ENCODE results near the gene PRKG2. TPM values are rescaled to one million over a fixed set of nuclear protein-coding genes. Genes with fewer than 3 reads are reported as not detected.

PRKG2 gene
- total RNA-seq, 1 experiment from 2014 or later, result not detected

DNA sequence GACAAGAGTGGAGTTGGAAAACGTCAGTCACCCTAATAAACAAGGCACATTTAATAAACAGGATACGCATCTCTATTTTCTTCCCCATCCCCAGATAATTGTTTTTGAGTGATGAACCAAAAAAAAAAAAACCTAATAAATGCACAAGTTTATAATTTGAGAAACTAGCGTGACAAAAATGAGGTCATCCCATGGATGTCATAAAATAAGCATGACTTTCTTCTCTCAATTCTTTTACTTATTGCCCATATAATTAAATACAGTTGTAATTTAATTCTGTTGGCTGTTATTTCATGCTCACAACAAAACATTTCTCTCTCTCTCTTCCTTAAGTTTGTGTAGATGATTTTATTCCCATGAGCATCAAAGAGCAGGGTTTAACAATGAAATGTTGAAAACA lies 20.7 kb downstream of the PRKG2 start:
- TF ChIP-seq EZH2 (IDR thresholded peaks at IDR 0.05; ENCODE audit: borderline replicate concordance, low read depth, low read length, poor library complexity, severe bottlenecking), result no peak
- TF ChIP-seq, protein P1, sequence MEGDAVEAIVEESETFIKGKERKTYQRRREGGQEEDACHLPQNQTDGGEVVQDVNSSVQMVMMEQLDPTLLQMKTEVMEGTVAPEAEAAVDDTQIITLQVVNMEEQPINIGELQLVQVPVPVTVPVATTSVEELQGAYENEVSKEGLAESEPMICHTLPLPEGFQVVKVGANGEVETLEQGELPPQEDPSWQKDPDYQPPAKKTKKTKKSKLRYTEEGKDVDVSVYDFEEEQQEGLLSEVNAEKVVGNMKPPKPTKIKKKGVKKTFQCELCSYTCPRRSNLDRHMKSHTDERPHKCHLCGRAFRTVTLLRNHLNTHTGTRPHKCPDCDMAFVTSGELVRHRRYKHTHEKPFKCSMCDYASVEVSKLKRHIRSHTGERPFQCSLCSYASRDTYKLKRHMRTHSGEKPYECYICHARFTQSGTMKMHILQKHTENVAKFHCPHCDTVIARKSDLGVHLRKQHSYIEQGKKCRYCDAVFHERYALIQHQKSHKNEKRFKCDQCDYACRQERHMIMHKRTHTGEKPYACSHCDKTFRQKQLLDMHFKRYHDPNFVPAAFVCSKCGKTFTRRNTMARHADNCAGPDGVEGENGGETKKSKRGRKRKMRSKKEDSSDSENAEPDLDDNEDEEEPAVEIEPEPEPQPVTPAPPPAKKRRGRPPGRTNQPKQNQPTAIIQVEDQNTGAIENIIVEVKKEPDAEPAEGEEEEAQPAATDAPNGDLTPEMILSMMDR (conservative IDR thresholded peaks at IDR 0.05; ENCODE audit: low read depth, low read length), result no peak
- POLR2A ChIA-PET (ENCODE audit: low non-redundant PET), result no interaction called here
- Histone ChIP-seq H3K27ac (ENCODE audit: low read depth, low read length, poor library complexity, severe bottlenecking) (no peak overlapping the region), H3K36me3 (ENCODE audit: insufficient read depth, low read length, poor library complexity, severe bottlenecking) (no peaks in the 10 kb centered on the region), H3K4me1 (ENCODE audit: insufficient read depth, low read length, poor library complexity, severe bottlenecking) (no peaks in the 10 kb centered on the region), H3K4me3 (ENCODE audit: low read depth, low read length, poor library complexity, severe bottlenecking) (no peak overlapping the region), H3K27me3 (replicated peaks; ENCODE audit: insufficient read depth, low read depth, low read length, poor library complexity) (no peaks in the 10 kb centered on the region), H3K9me3 (ENCODE audit: low read depth, low read length, poor library complexity, severe bottlenecking) (no peaks in the 10 kb centered on the region)
- CTCF ChIA-PET, result no interaction called here
- intact Hi-C loops (cut with micrococcal nuclease; ENCODE audit: unreplicated experiment), result no loop called here
- DNase-seq (ENCODE audit: low spot score), result no peak
- no TSS peak for BruUV-seq (replicated peaks)

DNA sequence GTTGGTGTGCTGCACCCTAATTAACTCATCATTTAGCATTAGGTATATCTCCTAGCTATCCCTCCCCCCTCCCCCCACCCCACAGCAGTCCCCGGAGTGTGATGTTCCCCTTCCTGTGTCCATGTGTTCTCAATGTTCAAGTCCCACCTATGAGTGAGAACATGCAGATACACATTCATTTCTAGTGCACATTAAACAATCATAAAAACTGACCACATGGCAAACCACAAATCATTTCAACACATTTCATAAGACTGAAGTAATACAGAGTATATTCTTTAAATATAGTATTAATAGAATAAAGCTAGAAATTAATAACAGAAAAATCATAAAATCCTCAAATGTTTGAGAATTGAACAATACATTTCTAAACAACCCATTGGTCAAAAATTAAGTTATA lies 34.1 kb downstream of the PRKG2 start:
- ChIA-PET CTCF (no interaction called here), POLR2A (ENCODE audit: low non-redundant PET) (no interaction called here)
- intact Hi-C loops (cut with micrococcal nuclease; ENCODE audit: unreplicated experiment), result no loop called here
- no peak for DNase-seq (ENCODE audit: low spot score)
- TF ChIP-seq, protein P1 (conservative IDR thresholded peaks at IDR 0.05; ENCODE audit: low read depth, low read length), result no peak
- no peak for TF ChIP-seq EZH2 (IDR thresholded peaks at IDR 0.05; ENCODE audit: borderline replicate concordance, low read depth, low read length, poor library complexity, severe bottlenecking)
- Histone ChIP-seq H3K27ac (ENCODE audit: low read depth, low read length, poor library complexity, severe bottlenecking) (no peak overlapping the region), H3K36me3 (ENCODE audit: insufficient read depth, low read length, poor library complexity, severe bottlenecking) (no peaks in the 10 kb centered on the region), H3K4me3 (ENCODE audit: low read depth, low read length, poor library complexity, severe bottlenecking) (no peak overlapping the region), H3K4me1 (ENCODE audit: insufficient read depth, low read length, poor library complexity, severe bottlenecking) (no peaks in the 10 kb centered on the region), H3K9me3 (ENCODE audit: low read depth, low read length, poor library complexity, severe bottlenecking) (no peaks in the 10 kb centered on the region), H3K27me3 (replicated peaks; ENCODE audit: insufficient read depth, low read depth, low read length, poor library complexity) (no peaks in the 10 kb centered on the region)
- no TSS peak for BruUV-seq (replicated peaks)

DNA sequence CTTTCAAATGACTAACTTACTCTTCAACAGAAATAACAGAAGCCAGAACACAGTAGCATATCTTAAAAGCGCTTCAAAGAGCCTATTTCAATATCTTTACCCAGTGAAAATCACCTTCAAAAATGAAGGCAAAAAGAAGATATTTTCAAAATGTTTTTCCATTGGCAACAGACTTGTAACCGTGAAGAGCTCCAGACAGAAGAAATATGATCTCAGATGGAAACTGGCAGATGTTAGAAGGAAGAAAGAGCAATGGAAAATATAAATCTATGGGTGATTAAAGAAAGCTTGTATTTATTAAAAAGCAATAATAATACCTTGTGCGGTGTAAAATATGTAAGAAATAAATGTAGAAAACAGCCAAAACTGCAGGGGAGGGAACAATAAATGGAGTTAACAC lies 35.7 kb downstream of the PRKG2 start:
- H3K27me3 ChIP-seq (replicated peaks; ENCODE audit: insufficient read depth, low read depth, low read length, poor library complexity), result no peaks in the 10 kb centered on the region
- H3K4me3 ChIP-seq (ENCODE audit: low read depth, low read length, poor library complexity, severe bottlenecking), result no peak overlapping the region
- CTCF ChIA-PET, result no interaction called here
- TF ChIP-seq, protein P1 (conservative IDR thresholded peaks at IDR 0.05; ENCODE audit: low read depth, low read length), result no peak
- no peak for TF ChIP-seq EZH2 (IDR thresholded peaks at IDR 0.05; ENCODE audit: borderline replicate concordance, low read depth, low read length, poor library complexity, severe bottlenecking)
- H3K9me3 ChIP-seq (ENCODE audit: low read depth, low read length, poor library complexity, severe bottlenecking), result no peaks in the 10 kb centered on the region
- intact Hi-C loops (cut with micrococcal nuclease; ENCODE audit: unreplicated experiment), result no loop called here
- POLR2A ChIA-PET (ENCODE audit: low non-redundant PET), result interaction anchor here (0.6 kb wide), 1 partner anchor 282 kb away, joined by 3 read pairs; no protein-coding TSS in a partner anchor
- H3K27ac ChIP-seq (ENCODE audit: low read depth, low read length, poor library complexity, severe bottlenecking), result no peak overlapping the region
- no TSS peak for BruUV-seq (replicated peaks)
- H3K36me3 ChIP-seq (ENCODE audit: insufficient read depth, low read length, poor library complexity, severe bottlenecking), result no peaks in the 10 kb centered on the region
- DNase-seq (ENCODE audit: low spot score), result no peak
- no peaks in the 10 kb centered on the region for H3K4me1 ChIP-seq (ENCODE audit: insufficient read depth, low read length, poor library complexity, severe bottlenecking)

Measured in A673 (cell line).